Activated naive CD8-positive, alpha-beta T cell treated with anti-CD3 and anti-CD28 coated beads, Interleukin-2, amount 50 U/mL, for 24 hours (primary cell): ENCODE data around the gene STKLD1.

ENCODE experiments used
- ATAC-seq: fragments of 150-1000 bp; cut with Tn5 transposase; one replicate; pipeline ENCODE4 v1.10.0; 2021
- DNase-seq: peaks from one replicate; pipeline ENCODE4 v3.0.0; 2021
- H3K27ac Mint-ChIP-seq: one replicate; pipeline ENCODE4 v1.8.0; 2021; ENCODE audit warnings: mild to moderate bottlenecking, mixed read lengths
- H3K27me3 Mint-ChIP-seq: one replicate; pipeline ENCODE4 v1.8.0; 2021; ENCODE audit warnings: mixed read lengths
- H3K36me3 Mint-ChIP-seq: one replicate; pipeline ENCODE4 v1.8.0; 2021; ENCODE audit warnings: low read depth, mixed read lengths
- H3K4me1 Mint-ChIP-seq: one replicate; pipeline ENCODE4 v1.8.0; 2021; ENCODE audit warnings: mixed read lengths
- H3K4me3 Mint-ChIP-seq: one replicate; pipeline ENCODE4 v1.8.0; 2021; ENCODE audit warnings: mild to moderate bottlenecking, moderate library complexity, mixed read lengths
- H3K9me3 Mint-ChIP-seq: one replicate; pipeline ENCODE4 v1.8.0; 2021; ENCODE audit warnings: mixed read lengths

STKLD1 gene

GRCh38 chr9:133351526-133351907, 24.6 kb upstream of the STKLD1 start:
- peak overlapping the region; percentile 22 for H3K4me3 Mint-ChIP-seq
- ATAC-seq = no peak
- peak overlapping the region; percentile 97 for H3K27ac Mint-ChIP-seq
- no peak for DNase-seq
- peaks cover 51% of the 10 kb centered on the region for H3K36me3 Mint-ChIP-seq
- H3K4me1 Mint-ChIP-seq = peaks cover 44% of the 10 kb centered on the region
- peaks cover 3% of the 10 kb centered on the region for H3K27me3 Mint-ChIP-seq
- H3K9me3 Mint-ChIP-seq = no peaks in the 10 kb centered on the region

GRCh38 chr9:133351908-133352634, 24.1 kb upstream of the STKLD1 start:
- peaks cover 49% of the 10 kb centered on the region for H3K36me3 Mint-ChIP-seq
- peak overlapping the region; percentile 22 for H3K4me3 Mint-ChIP-seq
- H3K9me3 Mint-ChIP-seq = no peaks in the 10 kb centered on the region
- peak; percentile 35 for ATAC-seq
- peaks cover 40% of the 10 kb centered on the region for H3K4me1 Mint-ChIP-seq
- peak; percentile 62 for DNase-seq
- H3K27me3 Mint-ChIP-seq = peaks cover 3% of the 10 kb centered on the region
- H3K27ac Mint-ChIP-seq = peak overlapping the region; percentile 68

DNA sequence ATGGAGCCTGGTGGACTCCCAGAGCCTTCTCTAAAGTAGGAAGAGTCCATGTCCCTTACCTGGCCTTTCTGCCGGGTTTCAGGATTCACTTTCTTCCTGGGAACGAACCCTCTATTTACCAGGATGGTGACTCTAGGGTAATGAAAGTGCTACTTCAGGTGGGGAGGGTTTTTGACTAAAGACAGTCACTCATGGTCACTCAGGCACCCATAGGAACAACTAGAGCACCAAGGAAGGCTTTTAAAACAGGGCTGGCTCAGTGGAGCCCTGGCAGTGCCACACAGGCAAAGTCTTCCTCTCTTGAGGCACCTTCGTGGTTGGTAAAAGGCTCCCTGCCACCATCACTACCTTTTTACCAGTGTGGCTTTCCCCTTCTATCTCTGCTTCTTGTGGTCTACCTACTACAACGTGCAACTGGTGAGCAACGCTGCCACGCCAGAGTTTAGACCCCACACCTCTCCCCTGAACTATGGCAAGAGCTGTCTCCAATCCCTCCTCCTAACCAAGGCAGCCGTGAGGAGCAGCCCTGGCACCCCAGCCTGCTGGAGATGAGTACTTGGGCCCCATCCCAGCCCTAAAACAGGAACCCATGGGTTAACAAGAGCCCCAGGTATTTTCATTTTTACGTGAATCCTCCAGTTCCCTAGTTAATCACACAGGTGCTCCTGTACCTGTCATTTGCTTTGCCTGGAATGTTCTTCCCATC, 23.4 kb upstream of the STKLD1 start:
- Mint-ChIP-seq H3K4me3 (no peak overlapping the region), H3K27me3 (peaks cover 3% of the 10 kb centered on the region), H3K9me3 (no peaks in the 10 kb centered on the region), H3K36me3 (peaks cover 51% of the 10 kb centered on the region), H3K4me1 (peaks cover 44% of the 10 kb centered on the region), H3K27ac (peak overlapping the region; percentile 68)
- DNase-seq = no peak
- ATAC-seq = no peak

GRCh38 chr9:133353548-133353947, 22.6 kb upstream of the STKLD1 start:
- Mint-ChIP-seq H3K36me3 (peaks cover 44% of the 10 kb centered on the region), H3K27me3 (no peaks in the 10 kb centered on the region), H3K27ac (peak overlapping the region; percentile 68), H3K9me3 (no peaks in the 10 kb centered on the region), H3K4me1 (peaks cover 48% of the 10 kb centered on the region), H3K4me3 (no peak overlapping the region)
- no peak for DNase-seq
- ATAC-seq = no peak

- Mint-ChIP-seq H3K9me3 (no peaks in the 10 kb centered on the region), H3K4me3 (peak overlapping the region; percentile 88), H3K36me3 (peaks cover 36% of the 10 kb centered on the region), H3K27me3 (no peaks in the 10 kb centered on the region), H3K27ac (peak overlapping the region; percentile 85), H3K4me1 (peaks cover 44% of the 10 kb centered on the region)
- DNase-seq (no peak), ATAC-seq (no peak)
Observed at GRCh38 chr9:133354766-133355165, 21.4 kb upstream of the STKLD1 start.

- DNase-seq = no peak
- peak overlapping the region; percentile 88 for H3K4me3 Mint-ChIP-seq
- H3K27ac Mint-ChIP-seq = peak overlapping the region; percentile 85
- H3K9me3 Mint-ChIP-seq = no peaks in the 10 kb centered on the region
- peak; percentile 27 for ATAC-seq
- no peaks in the 10 kb centered on the region for H3K27me3 Mint-ChIP-seq
- peaks cover 42% of the 10 kb centered on the region for H3K4me1 Mint-ChIP-seq
- H3K36me3 Mint-ChIP-seq = peaks cover 26% of the 10 kb centered on the region
Observed at GRCh38 chr9:133355881-133356357, 20.2 kb upstream of the STKLD1 start.

DNA sequence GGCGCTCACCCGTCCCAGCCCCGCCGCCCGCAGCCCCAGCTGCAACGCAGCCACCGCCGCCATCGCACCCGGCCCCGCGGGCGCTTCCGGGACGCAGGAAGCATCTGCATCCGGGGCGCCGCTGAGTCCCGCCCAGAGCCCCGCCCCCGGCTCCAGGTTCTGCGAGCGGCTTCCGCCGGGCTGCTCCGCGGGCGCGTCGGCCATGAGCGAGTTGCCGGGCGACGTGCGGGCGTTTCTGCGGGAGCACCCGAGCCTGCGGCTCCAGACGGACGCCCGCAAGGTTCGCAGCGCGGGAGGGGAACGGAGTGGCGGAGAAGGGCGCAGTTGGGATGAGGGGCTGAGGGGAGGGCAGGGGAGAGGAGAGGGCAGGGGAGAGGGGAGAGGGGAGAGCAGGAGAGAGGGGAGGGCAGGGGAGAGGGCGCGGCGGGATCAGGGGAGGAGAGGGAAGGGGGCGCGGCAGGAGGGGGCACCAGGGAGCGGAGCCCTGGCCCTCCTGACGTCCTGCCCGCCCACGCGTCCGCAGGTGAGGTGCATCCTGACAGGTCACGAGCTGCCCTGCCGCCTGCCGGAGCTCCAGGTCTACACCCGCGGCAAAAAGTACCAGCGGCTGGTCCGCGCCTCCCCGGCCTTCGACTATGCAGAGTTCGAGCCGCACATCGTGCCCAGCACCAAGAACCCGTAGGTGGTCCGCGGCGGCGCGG, 19.6 kb upstream of the STKLD1 start, which contains the start of the genes SURF1 and SURF2:
Gene SURF1, minus strand, starts transcription at position 97 of the 701 bp plus-strand sequence. Its CDS starts 34 bp downstream, at position 63.
Gene SURF2, plus strand, starts transcription at position 160 of the 701 bp plus-strand sequence. Its CDS starts 43 bp downstream, at position 203.
- no peaks in the 10 kb centered on the region for H3K9me3 Mint-ChIP-seq
- ATAC-seq (peak; percentile 67), DNase-seq (peak; percentile 94)
- peaks cover 45% of the 10 kb centered on the region for H3K4me1 Mint-ChIP-seq
- H3K27ac Mint-ChIP-seq = peak within 1 kb of the TSS; percentile 85
- no peaks in the 10 kb centered on the region for H3K27me3 Mint-ChIP-seq
- peaks cover 26% of the 10 kb centered on the region for H3K36me3 Mint-ChIP-seq
- peak within 1 kb of the TSS; percentile 88 for H3K4me3 Mint-ChIP-seq

DNA sequence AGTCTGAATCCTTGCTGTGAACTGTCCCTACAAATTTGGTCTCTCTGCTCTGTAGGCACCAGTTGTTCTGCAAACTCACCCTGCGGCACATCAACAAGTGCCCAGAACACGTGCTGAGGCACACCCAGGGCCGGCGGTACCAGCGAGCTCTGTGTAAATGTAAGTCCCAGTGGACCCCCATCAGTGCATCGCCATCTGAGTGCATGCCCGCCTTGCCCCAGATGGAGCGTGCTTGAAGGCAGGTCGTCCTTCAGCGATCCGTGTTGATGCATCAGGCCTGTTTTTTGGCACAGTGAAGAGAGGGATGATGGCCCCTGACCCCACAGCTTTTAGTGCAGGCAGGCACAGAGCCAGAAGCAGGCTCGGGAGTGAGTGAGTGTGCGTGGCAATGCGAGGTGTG, 18.5 kb upstream of the STKLD1 start:
- no peaks in the 10 kb centered on the region for H3K27me3 Mint-ChIP-seq
- no peaks in the 10 kb centered on the region for H3K9me3 Mint-ChIP-seq
- H3K4me3 Mint-ChIP-seq = peak overlapping the region; percentile 79
- H3K36me3 Mint-ChIP-seq = peaks cover 23% of the 10 kb centered on the region
- ATAC-seq = no peak
- no peak for DNase-seq
- H3K4me1 Mint-ChIP-seq = peaks cover 52% of the 10 kb centered on the region
- H3K27ac Mint-ChIP-seq = no peak overlapping the region

GRCh38 chr9:133359399-133360175, 16.6 kb upstream of the STKLD1 start:
- Mint-ChIP-seq H3K4me1 (peaks cover 50% of the 10 kb centered on the region), H3K27ac (peak overlapping the region; percentile 53), H3K36me3 (peaks cover 35% of the 10 kb centered on the region), H3K9me3 (no peaks in the 10 kb centered on the region), H3K4me3 (peak overlapping the region; percentile 32), H3K27me3 (no peaks in the 10 kb centered on the region)
- no peak for ATAC-seq
- DNase-seq = no peak

GRCh38 chr9:133360400-133361393, 15.5 kb upstream of the STKLD1 start:
- DNase-seq = no peak
- Mint-ChIP-seq H3K9me3 (no peaks in the 10 kb centered on the region), H3K27me3 (no peaks in the 10 kb centered on the region), H3K36me3 (peaks cover 42% of the 10 kb centered on the region), H3K27ac (peak overlapping the region; percentile 77), H3K4me3 (no peak overlapping the region), H3K4me1 (peaks cover 44% of the 10 kb centered on the region)
- peak; percentile 19 for ATAC-seq

GRCh38 chr9:133361507-133362092, 14.6 kb upstream of the STKLD1 start:
- no peak overlapping the region for H3K4me3 Mint-ChIP-seq
- H3K4me1 Mint-ChIP-seq = peaks cover 46% of the 10 kb centered on the region
- peak overlapping the region; percentile 77 for H3K27ac Mint-ChIP-seq
- H3K27me3 Mint-ChIP-seq = no peaks in the 10 kb centered on the region
- H3K9me3 Mint-ChIP-seq = no peaks in the 10 kb centered on the region
- ATAC-seq (no peak), DNase-seq (no peak)
- peaks cover 51% of the 10 kb centered on the region for H3K36me3 Mint-ChIP-seq

GRCh38 chr9:133362359-133363044, 13.7 kb upstream of the STKLD1 start:
- Mint-ChIP-seq H3K27me3 (no peaks in the 10 kb centered on the region), H3K27ac (peak overlapping the region; percentile 52), H3K4me3 (no peak overlapping the region), H3K36me3 (peaks cover 55% of the 10 kb centered on the region), H3K4me1 (peaks cover 43% of the 10 kb centered on the region), H3K9me3 (no peaks in the 10 kb centered on the region)
- ATAC-seq = no peak
- DNase-seq = no peak
